Subcutaneous abdominal adipose tissue (tissue), 5 donors: ENCODE data around the gene PTPRA.
A peak's percentile ranks its signal among the peaks of the same experiment; 100 is the strongest.
"Not testable (repeated sequence)": the region's sequence is repeated elsewhere in the genome, so short reads cannot be mapped to it uniquely, and the experiment has no call there.

Experiments
- H3K27ac ChIP-seq: one replicate; pipeline ENCODE4 v1.7.0; 2013; ENCODE audit warnings: low read depth, mild to moderate bottlenecking, inconsistent platforms, low read length, moderate library complexity
- H3K27me3 ChIP-seq, 5 donors: one replicate each; pipeline ENCODE4 v1.7.0; 2013; ENCODE audit warnings: low read length in 5 of 5, inconsistent platforms in 1 of 5; ENCODE audit not compliant: control insufficient read depth in 5 of 5, insufficient read depth in 4 of 5
- H3K36me3 ChIP-seq, 5 donors: one replicate each; pipeline ENCODE4 v1.7.0; 2013; ENCODE audit warnings: low read length in 5 of 5; ENCODE audit not compliant: control insufficient read depth in 5 of 5, insufficient read depth in 5 of 5
- H3K4me1 ChIP-seq, 5 donors: one replicate each; pipeline ENCODE4 v1.7.0; 2013; ENCODE audit warnings: low read length in 5 of 5, mild to moderate bottlenecking in 3 of 5, moderate library complexity in 1 of 5; ENCODE audit not compliant: control insufficient read depth in 5 of 5, insufficient read depth in 5 of 5
- H3K4me3 ChIP-seq, 5 donors: one replicate each; pipeline ENCODE4 v1.7.0; 2013; ENCODE audit warnings: low read length in 5 of 5, low read depth in 1 of 5
- H3K9ac ChIP-seq, 5 donors: one replicate each; pipeline ENCODE4 v1.7.0; 2013; ENCODE audit warnings: low read length in 5 of 5, mild to moderate bottlenecking in 4 of 5, moderate library complexity in 3 of 5
- H3K9me3 ChIP-seq, 5 donors: one replicate each; pipeline ENCODE4 v1.7.0; 2013; ENCODE audit warnings: low read length in 5 of 5; ENCODE audit not compliant: control insufficient read depth in 5 of 5
- donor health status: healthy.
- donor health status: healthy.
- donor health status: healthy.
- donor health status: healthy.
- donor health status: healthy.

The PTPRA gene

GRCh38 chr20:2883726-2884637 is 10.7 kb downstream of the PTPRA start:
- Histone ChIP-seq H3K27me3 (no peaks in the 10 kb centered on the region), H3K4me3 (no peak overlapping the region), H3K9me3 (no peaks in the 10 kb centered on the region), H3K9ac (no peak overlapping the region), H3K4me1 (peaks cover 0 to 5% (median 0%) of the 10 kb centered on the region in 5 donors), H3K36me3 (no peaks in the 10 kb centered on the region), H3K27ac (no peak overlapping the region)

GRCh38 chr20:2887715-2888114 is 14.4 kb downstream of the PTPRA start:
- H3K36me3 ChIP-seq, result peaks cover 0 to 2% (median 0%) of the 10 kb centered on the region in 5 donors
- H3K9ac ChIP-seq, result peak overlapping the region in 1 of 5 donors; percentile 42
- H3K4me1 ChIP-seq, result peaks cover 0 to 5% (median 0%) of the 10 kb centered on the region in 5 donors
- no peak overlapping the region for H3K27ac ChIP-seq
- no peaks in the 10 kb centered on the region for H3K9me3 ChIP-seq
- no peaks in the 10 kb centered on the region for H3K27me3 ChIP-seq
- no peak overlapping the region for H3K4me3 ChIP-seq

- Histone ChIP-seq H3K4me3 (no peak overlapping the region), H3K27ac (no peak overlapping the region), H3K4me1 (peaks cover 0 to 5% (median 0%) of the 10 kb centered on the region in 5 donors), H3K9me3 (no peaks in the 10 kb centered on the region), H3K9ac (no peak overlapping the region), H3K27me3 (no peaks in the 10 kb centered on the region), H3K36me3 (peaks cover 0 to 2% (median 0%) of the 10 kb centered on the region in 5 donors)
Observed at GRCh38 chr20:2888224-2888955, 15.1 kb downstream of the PTPRA start.

GRCh38 chr20:2889209-2889608 is 15.9 kb downstream of the PTPRA start:
- peaks cover 0 to 5% (median 0%) of the 10 kb centered on the region in 5 donors for H3K4me1 ChIP-seq
- H3K27me3 ChIP-seq, result no peaks in the 10 kb centered on the region
- peaks cover 0 to 2% (median 0%) of the 10 kb centered on the region in 5 donors for H3K36me3 ChIP-seq
- H3K9me3 ChIP-seq, result no peaks in the 10 kb centered on the region
- H3K9ac ChIP-seq, result no peak overlapping the region
- H3K27ac ChIP-seq, result no peak overlapping the region
- H3K4me3 ChIP-seq, result no peak overlapping the region

GRCh38 chr20:2889797-2890196 is 16.5 kb downstream of the PTPRA start:
- no peaks in the 10 kb centered on the region for H3K9me3 ChIP-seq
- no peak overlapping the region for H3K27ac ChIP-seq
- no peaks in the 10 kb centered on the region for H3K27me3 ChIP-seq
- no peak overlapping the region for H3K9ac ChIP-seq
- peaks cover 0 to 5% (median 0%) of the 10 kb centered on the region in 5 donors for H3K4me1 ChIP-seq
- peaks cover 0 to 2% (median 0%) of the 10 kb centered on the region in 5 donors for H3K36me3 ChIP-seq
- H3K4me3 ChIP-seq, result no peak overlapping the region

GRCh38 chr20:2890742-2891141 is 17.5 kb downstream of the PTPRA start:
- Histone ChIP-seq H3K36me3 (peaks cover 0 to 2% (median 0%) of the 10 kb centered on the region in 5 donors), H3K4me3 (no peak overlapping the region), H3K27ac (no peak overlapping the region), H3K27me3 (no peaks in the 10 kb centered on the region), H3K4me1 (peaks cover 0 to 5% (median 0%) of the 10 kb centered on the region in 5 donors), H3K9me3 (peaks cover 0 to 5% (median 0%) of the 10 kb centered on the region in 5 donors), H3K9ac (no peak overlapping the region)

- no peak overlapping the region for H3K27ac ChIP-seq
- no peaks in the 10 kb centered on the region for H3K27me3 ChIP-seq
- H3K4me3 ChIP-seq, result no peak overlapping the region
- H3K9ac ChIP-seq, result no peak overlapping the region
- peaks cover 0 to 5% (median 0%) of the 10 kb centered on the region in 5 donors for H3K9me3 ChIP-seq
- peaks cover 0 to 5% (median 0%) of the 10 kb centered on the region in 5 donors for H3K4me1 ChIP-seq
- H3K36me3 ChIP-seq, result peaks cover 0 to 2% (median 0%) of the 10 kb centered on the region in 5 donors
Observed at GRCh38 chr20:2891343-2891742, 18.1 kb downstream of the PTPRA start.

- Histone ChIP-seq H3K4me3 (no peak overlapping the region), H3K9ac (no peak overlapping the region), H3K27me3 (no peaks in the 10 kb centered on the region), H3K36me3 (peaks cover 0 to 2% (median 0%) of the 10 kb centered on the region in 5 donors), H3K27ac (no peak overlapping the region), H3K4me1 (peaks cover 0 to 5% (median 0%) of the 10 kb centered on the region in 5 donors), H3K9me3 (peaks cover 0 to 5% (median 0%) of the 10 kb centered on the region in 5 donors)
Observed at GRCh38 chr20:2892376-2892775, 19.1 kb downstream of the PTPRA start.

GRCh38 chr20:2894221-2894620 is 20.9 kb downstream of the PTPRA start:
- Histone ChIP-seq H3K27me3 (no peaks in the 10 kb centered on the region), H3K4me3 (no peak overlapping the region), H3K9me3 (peaks cover 0 to 5% (median 0%) of the 10 kb centered on the region in 5 donors), H3K4me1 (peaks cover 0 to 5% (median 0%) of the 10 kb centered on the region in 5 donors), H3K9ac (no peak overlapping the region), H3K27ac (no peak overlapping the region), H3K36me3 (peaks cover 0 to 2% (median 0%) of the 10 kb centered on the region in 5 donors)

- H3K4me3 ChIP-seq, H3K9me3 ChIP-seq, H3K27me3 ChIP-seq, H3K4me1 ChIP-seq, H3K9ac ChIP-seq, H3K36me3 ChIP-seq, H3K27ac ChIP-seq: not testable (repeated sequence)
Observed at GRCh38 chr20:2895154-2895553, 21.9 kb downstream of the PTPRA start.
